ENCODE results near the gene OSBPL3.

Gene OSBPL3

GRCh38 chr7:24862461-24862860 is 117.5 kb downstream of the OSBPL3 start:
- DNase-seq (ENCODE audit: low spot score): no peak

- no peak for DNase-seq (ENCODE audit: low spot score)
Measured at GRCh38 chr7:24861336-24861735, 118.6 kb downstream of the OSBPL3 start.

GRCh38 chr7:24860611-24861010 is 119.4 kb downstream of the OSBPL3 start:
- DNase-seq (ENCODE audit: low spot score): no peak

GRCh38 chr7:24858108-24858977 is 121.6 kb downstream of the OSBPL3 start:
- no peak for DNase-seq (ENCODE audit: low spot score)

- no peak for DNase-seq (ENCODE audit: low spot score)
Measured at GRCh38 chr7:24857623-24858022, 122.4 kb downstream of the OSBPL3 start.

- DNase-seq (ENCODE audit: low spot score): no peak
Measured at GRCh38 chr7:24854866-24855265, 125.1 kb downstream of the OSBPL3 start.

- DNase-seq (ENCODE audit: low spot score): no peak
Measured at GRCh38 chr7:24851786-24852185, 128.2 kb downstream of the OSBPL3 start.

GRCh38 chr7:24848878-24849277 is 131.1 kb downstream of the OSBPL3 start:
- DNase-seq (ENCODE audit: low spot score): no peak

GRCh38 chr7:24847754-24848153 is 132.2 kb downstream of the OSBPL3 start:
- DNase-seq (ENCODE audit: low spot score): no peak

GRCh38 chr7:24843821-24844434 is 136.1 kb downstream of the OSBPL3 start:
- DNase-seq (ENCODE audit: low spot score): no peak

- no peak for DNase-seq (ENCODE audit: low spot score)
Measured at GRCh38 chr7:24842449-24843241, 137.3 kb downstream of the OSBPL3 start.

GRCh38 chr7:24842029-24842428 is 137.9 kb downstream of the OSBPL3 start:
- DNase-seq (ENCODE audit: low spot score): no peak

- no peak for DNase-seq (ENCODE audit: low spot score)
Measured at GRCh38 chr7:24840563-24840962, 139.4 kb downstream of the OSBPL3 start.

GRCh38 chr7:24836084-24836483 is 143.9 kb downstream of the OSBPL3 start:
- no peak for DNase-seq (ENCODE audit: low spot score)

- DNase-seq (ENCODE audit: low spot score): no peak
Measured at GRCh38 chr7:24835643-24836042, 144.3 kb downstream of the OSBPL3 start.

- no peak for DNase-seq (ENCODE audit: low spot score)
Measured at GRCh38 chr7:24834128-24834798, 145.7 kb downstream of the OSBPL3 start.

GRCh38 chr7:24833549-24833948 is 146.4 kb downstream of the OSBPL3 start:
- no peak for DNase-seq (ENCODE audit: low spot score)

- no peak for DNase-seq (ENCODE audit: low spot score)
Measured at GRCh38 chr7:24831240-24831639, 148.7 kb downstream of the OSBPL3 start.

- no peak for DNase-seq (ENCODE audit: low spot score)
Measured at GRCh38 chr7:24830440-24831050, 149.4 kb downstream of the OSBPL3 start.

GRCh38 chr7:24829787-24830186 is 150.2 kb downstream of the OSBPL3 start:
- no peak for DNase-seq (ENCODE audit: low spot score)

- DNase-seq (ENCODE audit: low spot score): no peak
Measured at GRCh38 chr7:24828891-24829661, 150.9 kb downstream of the OSBPL3 start.
